HepG2 (cell line): Measurements from ENCODE around the gene KAT2A. TPM values are rescaled to one million over a fixed set of nuclear protein-coding genes. Genes with fewer than 3 reads are reported as not detected.
A peak's percentile ranks its signal among the peaks of the same experiment; 100 is the strongest.

Experiments
- BHLHE40 ChIP-seq: IDR thresholded peaks from 2 replicates; pipeline ENCODE4 v1.6.1; 2011; ENCODE audit warnings: low read length, improper control_type of control experiment
- DPF2 ChIP-seq: sonication (generic); formaldehyde crosslinking; IDR thresholded peaks from 2 replicates; pipeline ENCODE4 v1.4.0; 2020; ENCODE audit warnings: mild to moderate bottlenecking, low read depth, missing genetic modification reagents, borderline replicate concordance
- GZF1 ChIP-seq: sonication (generic); formaldehyde crosslinking; IDR thresholded peaks from 2 replicates; pipeline ENCODE4 v1.5.1; 2020; ENCODE audit warnings: mild to moderate bottlenecking, missing genetic modification reagents
- HCFC1 ChIP-seq: fragments of 150-350 bp; IDR thresholded peaks from 2 replicates; pipeline ENCODE4 v1.6.1; 2014; ENCODE audit warnings: low read depth, low read length
- HOXA3 ChIP-seq: sonication (generic); formaldehyde crosslinking; IDR thresholded peaks from 2 replicates; pipeline ENCODE4 v1.5.0; 2020; ENCODE audit warnings: missing genetic modification reagents
- JARID2 ChIP-seq: sonication (generic); formaldehyde crosslinking; IDR thresholded peaks from 2 replicates; pipeline ENCODE4 v1.8.1; 2023; ENCODE audit warnings: missing genetic modification reagents, inconsistent platforms; ENCODE audit not compliant: insufficient replicate concordance
- KDM2A ChIP-seq: sonication (generic); formaldehyde crosslinking; IDR thresholded peaks from 2 replicates; pipeline ENCODE4 v1.4.0; 2020; ENCODE audit warnings: low read depth, missing genetic modification reagents, borderline replicate concordance
- MIER3 ChIP-seq: IDR thresholded peaks from 2 replicates; pipeline ENCODE4 v1.6.1; 2016; ENCODE audit warnings: missing compliant biosample characterization, borderline replicate concordance
- PATZ1 ChIP-seq: sonication (generic); formaldehyde crosslinking; IDR thresholded peaks from 2 replicates; pipeline ENCODE4 v1.4.0; 2020; ENCODE audit warnings: missing genetic modification reagents
- POGZ ChIP-seq: sonication (generic); formaldehyde crosslinking; IDR thresholded peaks from 2 replicates; pipeline ENCODE4 v1.4.0; 2020; ENCODE audit warnings: mild to moderate bottlenecking, missing genetic modification reagents
- RFXANK ChIP-seq: IDR thresholded peaks from 2 replicates; pipeline ENCODE4 v1.6.1; 2016
- TARDBP ChIP-seq: sonication (generic); formaldehyde crosslinking; IDR thresholded peaks from 2 replicates; pipeline ENCODE4 v1.8.0; 2022; ENCODE audit warnings: mild to moderate bottlenecking, missing genetic modification reagents
- ZNF232 ChIP-seq: sonication (generic); formaldehyde crosslinking; IDR thresholded peaks from 2 replicates; pipeline ENCODE4 v1.4.0; 2020; ENCODE audit warnings: missing genetic modification reagents, borderline replicate concordance
- ZNF274 ChIP-seq: sonication (generic); formaldehyde crosslinking; IDR thresholded peaks from 2 replicates; pipeline ENCODE4 v1.5.1; 2020; ENCODE audit warnings: mild to moderate bottlenecking, missing genetic modification reagents
- ZNF343 ChIP-seq: sonication (generic); formaldehyde crosslinking; IDR thresholded peaks from 2 replicates; pipeline ENCODE4 v1.4.0; 2020; ENCODE audit warnings: mild to moderate bottlenecking, missing genetic modification reagents
- ZNF44 ChIP-seq: sonication (generic); formaldehyde crosslinking; IDR thresholded peaks from 2 replicates; pipeline ENCODE4 v1.5.1; 2020; ENCODE audit warnings: mild to moderate bottlenecking, missing genetic modification reagents
- ZNF530 ChIP-seq: sonication (generic); formaldehyde crosslinking; IDR thresholded peaks from 2 replicates; pipeline ENCODE4 v1.5.0; 2020; ENCODE audit warnings: low read depth, mild to moderate bottlenecking, missing genetic modification reagents
- ZNF567 ChIP-seq: sonication (generic); formaldehyde crosslinking; IDR thresholded peaks from 2 replicates; pipeline ENCODE4 v1.8.1; 2023; ENCODE audit warnings: mild to moderate bottlenecking, missing genetic modification reagents, borderline replicate concordance
- ZNF644 ChIP-seq: IDR thresholded peaks from 2 replicates; pipeline ENCODE4 v1.6.1; 2016; ENCODE audit warnings: low read depth
- polyA plus RNA-seq, 8 experiments: library from polyadenylated mRNA; depleted of rRNA in 3 of 8; stranded (reverse) in 7 of 8; unstranded in 1 of 8; fragments of >200 nt; fragmentation: Illumina TruSeq in 4 of 8; extraction: Trizol in 4 of 8; gene quantifications; 2 replicates each; pipeline versions ENCODE4 v1.2.1 to v1.2.3, GENCODE V29; 2011 to 2016; ENCODE audit warnings: low read depth in 4 of 8, missing spikeins in 1 of 8, mixed read lengths in 1 of 8; ENCODE audit not compliant: insufficient read depth in 1 of 8
- total RNA-seq, 5 experiments: library from RNA; depleted of rRNA; stranded (reverse); fragments of >200 nt; fragmentation: Illumina TruSeq; extraction: Trizol; gene quantifications; 2 replicates each; pipeline ENCODE4 v1.2.3, GENCODE V29; 2016; ENCODE audit warnings: low read depth in 1 of 5
- TF ChIP-seq, protein P1 (sequence below): sonication (generic); formaldehyde crosslinking; IDR thresholded peaks from 2 replicates; pipeline ENCODE4 v1.8.0; 2022; ENCODE audit warnings: mild to moderate bottlenecking, missing genetic modification reagents, moderate library complexity
- TF ChIP-seq, protein P2 (sequence below): sonication (generic); formaldehyde crosslinking; IDR thresholded peaks from 2 replicates; pipeline ENCODE4 v1.8.0; 2022; ENCODE audit warnings: low read depth, missing genetic modification reagents
- TF ChIP-seq, protein P3 (sequence below): sonication (generic); formaldehyde crosslinking; IDR thresholded peaks from 2 replicates; pipeline ENCODE4 v1.9.0; 2022; ENCODE audit warnings: missing genetic modification reagents, mild to moderate bottlenecking, borderline replicate concordance
- TF ChIP-seq, protein P4 (sequence below): sonication (generic); formaldehyde crosslinking; IDR thresholded peaks from 2 replicates; pipeline ENCODE4 v1.8.1; 2023; ENCODE audit warnings: mild to moderate bottlenecking, missing genetic modification reagents, borderline replicate concordance

The KAT2A gene
- total and polyA plus RNA-seq, 2 of the 13 experiments (the other 11 are each of a cell fraction or from before 2014, with no cell fraction given) = 29.1 to 90.4 TPM

GRCh38 chr17:42135664-42136653 is 14.8 kb upstream of the KAT2A start (continued):
- TF ChIP-seq BHLHE40 = peak; percentile 74
- TF ChIP-seq ZNF232 (CRISPR knock-in tag) = no peak
- 0 out of 2 replicates have a peak, but pooled peaks have one; percentile 54 for TF ChIP-seq HOXA3 (CRISPR knock-in tag)
- no peak for TF ChIP-seq ZNF274 (CRISPR knock-in tag)
- no peak for TF ChIP-seq ZNF44
- peak; percentile 39; the same call in 1 of the 2 replicates for TF ChIP-seq DPF2 (CRISPR knock-in tag)
- TF ChIP-seq RFXANK (CRISPR knock-in tag) = no peak
- TF ChIP-seq, protein P1, sequence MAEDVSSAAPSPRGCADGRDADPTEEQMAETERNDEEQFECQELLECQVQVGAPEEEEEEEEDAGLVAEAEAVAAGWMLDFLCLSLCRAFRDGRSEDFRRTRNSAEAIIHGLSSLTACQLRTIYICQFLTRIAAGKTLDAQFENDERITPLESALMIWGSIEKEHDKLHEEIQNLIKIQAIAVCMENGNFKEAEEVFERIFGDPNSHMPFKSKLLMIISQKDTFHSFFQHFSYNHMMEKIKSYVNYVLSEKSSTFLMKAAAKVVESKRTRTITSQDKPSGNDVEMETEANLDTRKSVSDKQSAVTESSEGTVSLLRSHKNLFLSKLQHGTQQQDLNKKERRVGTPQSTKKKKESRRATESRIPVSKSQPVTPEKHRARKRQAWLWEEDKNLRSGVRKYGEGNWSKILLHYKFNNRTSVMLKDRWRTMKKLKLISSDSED = no peak
- 0 out of 2 replicates have a peak, but pooled peaks have one; percentile 20 for TF ChIP-seq POGZ (CRISPR knock-in tag)
- no peak for TF ChIP-seq HCFC1
- no peak for TF ChIP-seq JARID2 (CRISPR knock-in tag)
- no peak for TF ChIP-seq GZF1 (CRISPR knock-in tag)
- TF ChIP-seq ZNF343 (CRISPR knock-in tag) = no peak
- 0 out of 2 replicates have a peak, but pooled peaks have one; percentile 32 for TF ChIP-seq MIER3 (CRISPR knock-in tag)
- TF ChIP-seq, protein P2, sequence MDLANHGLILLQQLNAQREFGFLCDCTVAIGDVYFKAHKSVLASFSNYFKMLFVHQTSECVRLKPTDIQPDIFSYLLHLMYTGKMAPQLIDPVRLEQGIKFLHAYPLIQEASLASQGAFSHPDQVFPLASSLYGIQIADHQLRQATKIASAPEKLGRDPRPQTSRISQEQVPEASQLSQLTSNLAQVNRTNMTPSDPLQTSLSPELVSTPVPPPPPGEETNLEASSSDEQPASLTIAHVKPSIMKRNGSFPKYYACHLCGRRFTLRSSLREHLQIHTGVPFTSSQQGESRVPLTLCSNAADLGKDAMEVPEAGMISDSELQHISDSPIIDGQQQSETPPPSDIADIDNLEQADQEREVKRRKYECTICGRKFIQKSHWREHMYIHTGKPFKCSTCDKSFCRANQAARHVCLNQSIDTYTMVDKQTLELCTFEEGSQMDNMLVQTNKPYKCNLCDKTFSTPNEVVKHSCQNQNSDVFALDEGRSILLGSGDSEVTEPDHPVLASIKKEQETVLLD (CRISPR knock-in tag) = no peak
- TF ChIP-seq ZNF567 (CRISPR knock-in tag) = peak; percentile 44; the same call in 1 of the 2 replicates
- no peak for TF ChIP-seq KDM2A (CRISPR knock-in tag)
- TF ChIP-seq ZNF644 (CRISPR knock-in tag) = no peak
- TF ChIP-seq, protein P3, sequence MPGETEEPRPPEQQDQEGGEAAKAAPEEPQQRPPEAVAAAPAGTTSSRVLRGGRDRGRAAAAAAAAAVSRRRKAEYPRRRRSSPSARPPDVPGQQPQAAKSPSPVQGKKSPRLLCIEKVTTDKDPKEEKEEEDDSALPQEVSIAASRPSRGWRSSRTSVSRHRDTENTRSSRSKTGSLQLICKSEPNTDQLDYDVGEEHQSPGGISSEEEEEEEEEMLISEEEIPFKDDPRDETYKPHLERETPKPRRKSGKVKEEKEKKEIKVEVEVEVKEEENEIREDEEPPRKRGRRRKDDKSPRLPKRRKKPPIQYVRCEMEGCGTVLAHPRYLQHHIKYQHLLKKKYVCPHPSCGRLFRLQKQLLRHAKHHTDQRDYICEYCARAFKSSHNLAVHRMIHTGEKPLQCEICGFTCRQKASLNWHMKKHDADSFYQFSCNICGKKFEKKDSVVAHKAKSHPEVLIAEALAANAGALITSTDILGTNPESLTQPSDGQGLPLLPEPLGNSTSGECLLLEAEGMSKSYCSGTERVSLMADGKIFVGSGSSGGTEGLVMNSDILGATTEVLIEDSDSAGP (CRISPR knock-in tag) = no peak; the same call in 1 of the 2 replicates
- peak; percentile 31; the same call in 1 of the 2 replicates for TF ChIP-seq PATZ1 (CRISPR knock-in tag)
- TF ChIP-seq TARDBP = peak; percentile 45; the same call in 1 of the 2 replicates
- no peak for TF ChIP-seq ZNF530 (CRISPR knock-in tag)
- TF ChIP-seq, protein P4, sequence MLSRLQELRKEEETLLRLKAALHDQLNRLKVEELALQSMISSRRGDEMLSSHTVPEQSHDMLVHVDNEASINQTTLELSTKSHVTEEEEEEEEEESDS (CRISPR knock-in tag) = no peak
